Panc1 (cell line): ENCODE results near the gene CAPN10.

ENCODE experiments used
- CTCF ChIP-seq: fragments of 450-650 bp; IDR thresholded peaks from 2 replicates; pipeline ENCODE4 v1.5.1; 2017; ENCODE audit warnings: mild to moderate bottlenecking
- POLR2AphosphoS5 ChIP-seq: IDR thresholded peaks from 2 replicates; pipeline ENCODE4 v1.6.1; 2012; ENCODE audit warnings: mild to moderate bottlenecking, low read depth, low read length, moderate library complexity

DNA sequence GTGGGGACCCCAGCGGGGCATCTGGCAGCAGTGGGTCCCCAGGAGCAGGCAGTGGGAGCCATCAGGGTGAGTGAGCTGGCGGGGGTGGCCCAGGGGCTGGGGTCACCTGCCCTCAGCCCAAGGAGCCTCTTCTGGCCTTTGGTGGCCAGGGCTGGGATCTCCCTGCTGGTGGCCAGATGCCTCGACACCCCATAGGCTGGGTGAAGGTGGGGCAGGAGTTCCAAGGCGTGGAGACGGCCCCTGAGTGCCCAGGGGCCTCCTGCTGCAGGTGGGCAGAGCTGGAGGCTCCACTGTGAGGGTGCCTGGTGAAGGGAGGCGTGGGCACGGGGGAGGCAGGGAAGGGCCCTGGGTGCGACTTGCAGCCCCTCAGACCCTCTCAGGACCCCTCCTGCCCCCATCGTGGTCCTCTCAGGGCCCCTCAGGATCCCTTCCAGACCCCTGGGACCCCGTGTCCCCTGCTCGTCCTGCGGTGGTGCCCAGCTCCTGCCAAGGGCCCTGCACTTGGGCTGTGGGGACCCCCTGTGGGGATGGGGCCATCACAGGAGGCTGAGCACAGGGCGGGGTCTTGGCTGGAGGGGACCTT is 33.7 kb downstream of the CAPN10 start:
- TF ChIP-seq POLR2AphosphoS5 (no peak), CTCF (no peak)
